Upper lobe of right lung (tissue), 1 donor: ENCODE measurements around the gene P2RY6. TPM values are rescaled to one million over a fixed set of nuclear protein-coding genes. Genes with fewer than 3 reads are reported as not detected.

Experiments used
- ATAC-seq: fragments of 200-7000 bp; cut with Tn5 transposase; one replicate; pipeline ENCODE4 v1.9.1; 2020; ENCODE audit warnings: mild to moderate bottlenecking, moderate library complexity
- DNase-seq: peaks from one replicate; pipeline ENCODE4 v3.0.0-alpha.2; 2020
- H3K27ac ChIP-seq: fragments of 200-600 bp; one replicate; pipeline ENCODE4 v1.8.0; 2022
- H3K27me3 ChIP-seq: fragments of 200-600 bp; one replicate; pipeline ENCODE4 v1.8.0; 2022; ENCODE audit warnings: mild to moderate bottlenecking
- H3K36me3 ChIP-seq: fragments of 200-600 bp; one replicate; pipeline ENCODE4 v1.8.0; 2022
- H3K4me1 ChIP-seq: fragments of 200-600 bp; one replicate; pipeline ENCODE4 v1.8.0; 2022
- H3K4me3 ChIP-seq: fragments of 200-600 bp; one replicate; pipeline ENCODE4 v1.8.0; 2022; ENCODE audit warnings: mild to moderate bottlenecking
- H3K9me3 ChIP-seq: fragments of 200-600 bp; one replicate; pipeline ENCODE4 v1.8.0; 2022
- intact Hi-C: fragments of 100-400 bp; cut with DNase I; formaldehyde crosslinking; loops from one replicate; pipeline ENCODE4 v1.11.0; 2022
- total RNA-seq: library from RNA; stranded (reverse); fragmentation: NEBNext Ultra II Directional; extraction: Animal tissue kit (Norgen Biotek cat#: 25700); gene quantifications from one replicate; pipeline ENCODE4 v1.2.1, GENCODE V29; 2021
- TF ChIP-seq, protein P1 (sequence below): fragments of 200-600 bp; IDR thresholded peaks from one replicate; pipeline ENCODE4 v1.8.0; 2022; ENCODE audit warnings: antibody characterized with exemption
- donor health status: DM: no; HTN: yes; CAD: no; lungs with severe emphysema.

P2RY6 gene
- total RNA-seq, 1 donor from 2014 or later, result 3.2 TPM

DNA sequence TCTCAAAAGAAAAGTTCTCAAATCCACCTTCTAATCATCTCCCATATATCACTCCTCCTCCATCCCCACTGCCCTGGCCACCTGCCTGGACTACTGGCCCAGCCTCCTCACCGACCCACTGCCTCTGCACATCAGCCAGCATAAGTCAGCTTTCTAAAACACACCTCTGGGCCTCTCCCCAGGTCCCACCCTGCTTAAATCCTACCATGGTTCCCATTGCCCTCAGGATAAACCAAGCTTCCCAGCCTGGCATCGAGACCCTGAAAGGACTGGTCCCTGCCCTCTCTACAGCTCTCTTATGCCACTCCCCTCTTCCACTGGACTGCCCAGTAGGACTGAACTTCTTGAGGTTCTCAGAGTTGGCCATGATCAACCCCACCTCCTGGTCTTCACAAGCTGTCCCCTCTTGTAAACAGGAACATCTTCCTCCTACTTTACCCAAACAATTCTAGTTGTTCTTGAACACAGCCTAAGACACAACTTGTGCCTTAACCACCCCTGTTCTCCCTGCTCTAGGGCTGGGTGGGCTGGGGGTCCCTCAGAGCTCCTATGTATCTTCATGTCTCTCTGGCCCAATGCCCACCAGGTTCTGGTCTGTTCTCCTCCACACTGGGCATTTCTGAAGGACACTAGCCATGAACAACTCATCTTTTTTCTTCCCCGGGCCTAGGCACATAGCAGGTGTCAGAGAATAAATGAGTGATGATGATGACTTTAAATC is 12.6 kb upstream of the P2RY6 start:
- peak; percentile 28 for DNase-seq
- intact Hi-C loops, result no loop called here
- H3K9me3 ChIP-seq, result no peaks in the 10 kb centered on the region
- H3K4me1 ChIP-seq, result peaks cover 15% of the 10 kb centered on the region
- H3K27ac ChIP-seq, result no peak overlapping the region
- TF ChIP-seq, protein P1, sequence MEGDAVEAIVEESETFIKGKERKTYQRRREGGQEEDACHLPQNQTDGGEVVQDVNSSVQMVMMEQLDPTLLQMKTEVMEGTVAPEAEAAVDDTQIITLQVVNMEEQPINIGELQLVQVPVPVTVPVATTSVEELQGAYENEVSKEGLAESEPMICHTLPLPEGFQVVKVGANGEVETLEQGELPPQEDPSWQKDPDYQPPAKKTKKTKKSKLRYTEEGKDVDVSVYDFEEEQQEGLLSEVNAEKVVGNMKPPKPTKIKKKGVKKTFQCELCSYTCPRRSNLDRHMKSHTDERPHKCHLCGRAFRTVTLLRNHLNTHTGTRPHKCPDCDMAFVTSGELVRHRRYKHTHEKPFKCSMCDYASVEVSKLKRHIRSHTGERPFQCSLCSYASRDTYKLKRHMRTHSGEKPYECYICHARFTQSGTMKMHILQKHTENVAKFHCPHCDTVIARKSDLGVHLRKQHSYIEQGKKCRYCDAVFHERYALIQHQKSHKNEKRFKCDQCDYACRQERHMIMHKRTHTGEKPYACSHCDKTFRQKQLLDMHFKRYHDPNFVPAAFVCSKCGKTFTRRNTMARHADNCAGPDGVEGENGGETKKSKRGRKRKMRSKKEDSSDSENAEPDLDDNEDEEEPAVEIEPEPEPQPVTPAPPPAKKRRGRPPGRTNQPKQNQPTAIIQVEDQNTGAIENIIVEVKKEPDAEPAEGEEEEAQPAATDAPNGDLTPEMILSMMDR, result no peak
- no peak for ATAC-seq
- H3K4me3 ChIP-seq, result no peak overlapping the region
- peaks cover 6% of the 10 kb centered on the region for H3K27me3 ChIP-seq
- H3K36me3 ChIP-seq, result no peaks in the 10 kb centered on the region

DNA sequence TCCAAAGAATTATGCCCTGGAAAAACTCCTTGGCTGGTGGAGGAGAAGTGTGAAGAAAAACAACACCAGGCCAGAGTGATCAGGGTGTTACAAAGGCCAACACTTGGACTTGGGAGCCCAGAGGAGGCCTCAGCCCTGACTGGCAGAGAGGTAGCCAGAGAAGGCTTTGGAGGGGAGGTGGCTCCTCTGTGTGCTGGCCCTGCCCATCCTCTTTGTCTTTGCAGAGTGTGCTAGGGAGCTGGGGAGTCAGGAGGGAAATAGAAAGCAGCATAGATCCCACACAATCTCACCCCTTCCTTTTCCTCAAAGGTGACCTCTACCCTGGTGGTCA is 12.0 kb upstream of the P2RY6 start:
- peaks cover 11% of the 10 kb centered on the region for H3K27me3 ChIP-seq
- no peaks in the 10 kb centered on the region for H3K9me3 ChIP-seq
- peak; percentile 18 for DNase-seq
- H3K4me1 ChIP-seq, result peaks cover 15% of the 10 kb centered on the region
- ATAC-seq, result no peak
- H3K36me3 ChIP-seq, result no peaks in the 10 kb centered on the region
- H3K4me3 ChIP-seq, result no peak overlapping the region
- H3K27ac ChIP-seq, result no peak overlapping the region
- TF ChIP-seq, protein P1, result no peak
- intact Hi-C loops, result no loop called here

DNA sequence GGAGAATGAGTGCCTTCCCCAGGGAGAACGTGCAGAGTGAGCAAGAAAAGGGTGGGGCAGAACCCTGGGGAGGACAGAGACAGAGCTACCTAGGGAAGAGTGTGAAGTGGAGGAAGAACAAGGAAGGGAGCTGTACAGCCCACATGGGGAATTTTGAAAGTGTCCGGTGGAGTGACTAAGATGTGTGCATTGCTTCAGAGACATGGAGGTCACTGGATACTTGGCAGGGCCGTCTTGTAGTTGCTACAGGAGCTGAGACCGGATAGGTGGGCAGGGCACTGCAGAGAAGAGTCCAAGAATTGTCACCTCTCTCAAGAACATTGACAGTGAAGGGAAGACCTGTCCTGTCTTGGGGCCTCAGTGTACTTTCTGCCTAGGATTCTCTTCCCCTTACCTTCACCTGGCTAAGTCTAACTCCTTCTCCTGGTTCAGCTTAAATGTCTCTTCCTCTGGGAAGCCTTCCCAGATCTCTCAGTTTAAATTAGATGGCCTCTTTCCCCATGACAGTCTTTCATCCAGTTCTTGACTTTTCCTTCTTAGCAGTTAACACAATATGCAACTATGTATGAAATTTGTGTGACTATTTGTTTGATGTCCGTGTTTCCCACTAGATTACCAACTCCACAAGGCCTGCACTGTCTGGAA is 9.2 kb upstream of the P2RY6 start:
- no peak overlapping the region for H3K4me3 ChIP-seq
- H3K36me3 ChIP-seq, result no peaks in the 10 kb centered on the region
- H3K27ac ChIP-seq, result no peak overlapping the region
- H3K9me3 ChIP-seq, result no peaks in the 10 kb centered on the region
- peak; percentile 47 for ATAC-seq
- peaks cover 13% of the 10 kb centered on the region for H3K4me1 ChIP-seq
- no peak for DNase-seq
- TF ChIP-seq, protein P1, result no peak
- intact Hi-C loops, result no loop called here
- peaks cover 13% of the 10 kb centered on the region for H3K27me3 ChIP-seq

DNA sequence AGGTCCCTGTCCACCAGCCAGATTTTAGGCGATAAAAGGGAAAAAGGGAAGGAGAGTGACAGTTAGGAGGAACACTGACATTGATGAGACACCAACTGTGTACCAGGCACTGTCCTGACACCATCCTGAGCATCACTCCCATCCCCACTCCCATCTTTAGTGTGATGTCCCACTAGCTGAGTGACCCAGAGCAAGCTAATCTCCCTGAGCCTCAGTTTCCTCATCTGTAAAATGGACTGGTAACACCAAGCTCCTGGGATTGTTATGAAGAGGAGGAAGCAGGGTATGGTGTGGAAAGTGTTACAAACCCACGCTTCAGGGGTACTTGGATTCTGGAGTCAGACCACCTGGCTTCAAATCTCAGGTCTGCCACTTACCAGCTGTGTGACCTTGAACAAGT is 8.5 kb upstream of the P2RY6 start:
- Histone ChIP-seq H3K4me1 (peaks cover 8% of the 10 kb centered on the region), H3K27me3 (peaks cover 13% of the 10 kb centered on the region), H3K9me3 (no peaks in the 10 kb centered on the region), H3K27ac (no peak overlapping the region), H3K4me3 (no peak overlapping the region), H3K36me3 (no peaks in the 10 kb centered on the region)
- TF ChIP-seq, protein P1, result no peak
- DNase-seq (no peak), ATAC-seq (no peak)
- intact Hi-C loops, result no loop called here

DNA sequence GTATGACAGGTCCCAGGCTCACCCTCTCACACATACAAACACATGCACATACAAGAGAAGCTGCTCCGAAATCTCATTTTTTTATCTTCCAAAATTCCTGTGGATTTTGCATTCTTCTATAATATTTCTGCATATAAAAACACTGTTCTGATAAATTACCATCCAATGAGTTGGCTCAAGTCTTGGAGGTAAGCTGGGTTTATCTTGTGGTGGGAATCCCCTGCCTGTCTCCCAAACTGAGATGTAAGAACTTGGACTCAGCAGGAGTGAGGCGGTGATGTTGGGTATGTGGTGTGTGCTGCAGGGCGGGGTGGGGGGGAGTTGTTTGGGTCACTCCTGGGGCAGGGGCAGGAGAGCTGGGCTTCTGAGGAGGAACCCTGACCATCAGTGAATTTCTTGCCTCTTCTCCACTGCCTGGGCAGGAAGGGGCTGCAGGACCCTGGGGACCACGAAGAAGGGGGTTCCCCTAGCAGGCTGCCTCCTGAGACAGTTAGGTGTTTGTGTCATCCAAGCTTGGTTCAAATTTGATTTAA is 6.8 kb upstream of the P2RY6 start:
- no peak overlapping the region for H3K27ac ChIP-seq
- TF ChIP-seq, protein P1, result no peak
- intact Hi-C loops, result no loop called here

More for the DNA sequence above, 6.8 kb upstream of the P2RY6 start:
- Histone ChIP-seq H3K36me3 (no peaks in the 10 kb centered on the region), H3K4me1 (peaks cover 23% of the 10 kb centered on the region), H3K9me3 (no peaks in the 10 kb centered on the region), H3K4me3 (no peak overlapping the region), H3K27me3 (peaks cover 13% of the 10 kb centered on the region)
- ATAC-seq (no peak), DNase-seq (no peak)
